AG04450 (cell line): Measurements from ENCODE around the gene PTH2. TPM values are rescaled to one million over a fixed set of nuclear protein-coding genes. Genes with fewer than 3 reads are reported as not detected.

Experiments used
- CTCF ChIA-PET: fragments of 300-600, 350-600 bp; formaldehyde crosslinking; extraction: SDS; loops from one replicate; lab custom pipeline; 2022; ENCODE audit warnings: antibody characterized with exemption, inconsistent platforms; lab: Charles Lee
- POLR2A ChIA-PET: fragments of 350-600 bp; formaldehyde crosslinking; extraction: SDS; loops from one replicate; lab custom pipeline; 2021; ENCODE audit warnings: antibody characterized with exemption, inconsistent platforms; lab: Yijun Ruan, JAX
- DNase-seq: peaks from one replicate; pipeline ENCODE4 v3.0.0-alpha.2; 2011; ENCODE audit warnings: low read depth, low spot score
- H3K27ac ChIP-seq: one replicate; pipeline ENCODE4 v1.5.1; 2012; ENCODE audit warnings: low read depth, low read length, control low read depth
- H3K27me3 ChIP-seq: one replicate; pipeline ENCODE4 v1.6.0; 2012; ENCODE audit warnings: low read length; ENCODE audit not compliant: control insufficient read depth, insufficient read depth
- H3K4me3 ChIP-seq: 2 replicates; pipeline ENCODE4 v1.5.1; 2011; ENCODE audit warnings: mild to moderate bottlenecking, low read depth, low read length, control low read depth
- H3K9me3 ChIP-seq: 2 replicates; pipeline ENCODE4 v1.5.1; 2012; ENCODE audit warnings: low read length; ENCODE audit not compliant: control insufficient read depth, insufficient read depth
- polyA plus RNA-seq: library from polyadenylated mRNA; depleted of rRNA; stranded (reverse); fragments of >200 nt; gene quantifications from 2 replicates; pipeline ENCODE4 v1.2.3, GENCODE V29; 2011
- TF ChIP-seq, protein P1 (sequence below): IDR thresholded peaks from 2 replicates; pipeline ENCODE4 v1.5.1; 2011; ENCODE audit warnings: low read depth, low read length, control low read depth, inconsistent platforms

Gene PTH2
- polyA plus RNA-seq, 1 experiment: not detected

GRCh38 chr19:49390929-49391359 is 32.3 kb downstream of the PTH2 start:
- H3K27ac ChIP-seq: no peak overlapping the region
- TF ChIP-seq, protein P1, sequence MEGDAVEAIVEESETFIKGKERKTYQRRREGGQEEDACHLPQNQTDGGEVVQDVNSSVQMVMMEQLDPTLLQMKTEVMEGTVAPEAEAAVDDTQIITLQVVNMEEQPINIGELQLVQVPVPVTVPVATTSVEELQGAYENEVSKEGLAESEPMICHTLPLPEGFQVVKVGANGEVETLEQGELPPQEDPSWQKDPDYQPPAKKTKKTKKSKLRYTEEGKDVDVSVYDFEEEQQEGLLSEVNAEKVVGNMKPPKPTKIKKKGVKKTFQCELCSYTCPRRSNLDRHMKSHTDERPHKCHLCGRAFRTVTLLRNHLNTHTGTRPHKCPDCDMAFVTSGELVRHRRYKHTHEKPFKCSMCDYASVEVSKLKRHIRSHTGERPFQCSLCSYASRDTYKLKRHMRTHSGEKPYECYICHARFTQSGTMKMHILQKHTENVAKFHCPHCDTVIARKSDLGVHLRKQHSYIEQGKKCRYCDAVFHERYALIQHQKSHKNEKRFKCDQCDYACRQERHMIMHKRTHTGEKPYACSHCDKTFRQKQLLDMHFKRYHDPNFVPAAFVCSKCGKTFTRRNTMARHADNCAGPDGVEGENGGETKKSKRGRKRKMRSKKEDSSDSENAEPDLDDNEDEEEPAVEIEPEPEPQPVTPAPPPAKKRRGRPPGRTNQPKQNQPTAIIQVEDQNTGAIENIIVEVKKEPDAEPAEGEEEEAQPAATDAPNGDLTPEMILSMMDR: no peak
- peaks cover 5% of the 10 kb centered on the region; the same call in 1 of the 2 replicates for H3K9me3 ChIP-seq
- DNase-seq: no peak
- ChIA-PET CTCF (interaction anchor here (0.6 to 1.4 kb wide), 5 partner anchors 9 to 158 kb away, joined by 3 to 15 read pairs (median 4); no protein-coding TSS in a partner anchor), POLR2A (no interaction called here)
- no peak overlapping the region for H3K4me3 ChIP-seq
- peaks cover 26% of the 10 kb centered on the region for H3K27me3 ChIP-seq

DNA sequence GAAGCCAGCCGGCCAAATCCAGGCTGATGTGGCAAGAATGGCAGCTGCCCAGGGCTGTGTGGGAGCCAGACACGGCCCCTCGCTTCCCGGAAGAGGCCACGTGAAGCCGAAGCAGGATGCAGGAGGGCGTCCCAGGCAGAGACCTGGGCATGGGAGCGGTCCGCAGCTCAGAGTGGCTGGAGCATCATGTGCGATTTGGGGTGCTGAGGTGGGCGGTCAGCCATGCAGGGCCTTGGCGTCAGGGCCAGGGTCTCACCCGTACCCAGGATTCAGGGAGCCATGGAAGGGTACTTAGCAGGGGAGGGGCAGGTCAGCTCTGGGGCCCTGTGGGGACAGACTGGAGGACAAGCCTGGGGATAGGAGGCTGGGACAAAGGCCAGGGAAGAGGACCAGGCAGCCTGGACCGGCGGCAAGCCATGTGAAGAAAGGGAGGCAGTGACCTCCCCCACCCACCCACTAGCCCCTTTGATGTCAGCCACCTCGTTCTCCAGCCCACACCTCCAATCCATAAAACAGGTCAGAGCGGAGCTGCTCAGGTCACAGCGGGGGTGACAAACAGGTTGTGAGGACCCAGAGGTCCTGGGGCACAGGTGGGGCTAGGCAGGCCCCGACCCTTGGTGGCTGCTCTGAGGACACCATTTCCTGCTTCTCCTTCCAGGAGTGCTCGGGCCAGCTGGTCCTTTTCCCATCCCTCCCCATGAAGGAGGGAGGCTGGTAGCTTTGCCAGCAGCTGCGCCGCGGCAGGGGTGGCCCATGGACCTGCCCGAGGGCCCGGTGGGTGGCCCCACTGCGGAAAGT is 32.9 kb downstream of the PTH2 start:
- no peak for DNase-seq
- Histone ChIP-seq H3K9me3 (peaks cover 5% of the 10 kb centered on the region; the same call in 1 of the 2 replicates), H3K27ac (no peak overlapping the region), H3K4me3 (no peak overlapping the region), H3K27me3 (peaks cover 22% of the 10 kb centered on the region)
- CTCF ChIA-PET: interaction anchor here (1.0 kb wide), 1 partner anchor 21 kb away, joined by 4 read pairs; no protein-coding TSS in a partner anchor
- POLR2A ChIA-PET: no interaction called here
- TF ChIP-seq, protein P1: no peak

DNA sequence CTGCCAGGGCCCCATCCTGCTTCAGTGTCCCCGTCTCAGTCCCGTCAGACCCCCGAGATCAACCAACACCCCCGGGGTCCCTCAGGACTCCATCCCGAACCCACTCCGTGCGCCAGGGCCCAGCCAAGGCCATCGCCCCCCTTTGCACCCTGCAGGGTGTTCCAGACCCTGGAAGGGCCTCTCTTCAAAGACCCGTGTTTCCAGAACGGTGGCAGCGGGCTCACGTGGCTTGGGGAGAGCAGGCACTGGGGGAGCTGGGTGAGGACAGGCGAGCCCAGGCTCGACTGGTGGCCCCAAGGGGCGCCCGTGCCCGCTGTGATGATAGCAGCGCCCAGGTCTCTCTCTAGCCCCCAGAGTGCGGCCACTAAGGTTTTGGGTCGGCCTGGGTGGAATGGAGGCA is 33.8 kb downstream of the PTH2 start:
- CTCF ChIA-PET: no interaction called here
- H3K4me3 ChIP-seq: no peak overlapping the region
- H3K27ac ChIP-seq: no peak overlapping the region
- peaks cover 5% of the 10 kb centered on the region; the same call in 1 of the 2 replicates for H3K9me3 ChIP-seq
- TF ChIP-seq, protein P1: no peak
- H3K27me3 ChIP-seq: peaks cover 15% of the 10 kb centered on the region
- no peak for DNase-seq
- POLR2A ChIA-PET: no interaction called here

DNA sequence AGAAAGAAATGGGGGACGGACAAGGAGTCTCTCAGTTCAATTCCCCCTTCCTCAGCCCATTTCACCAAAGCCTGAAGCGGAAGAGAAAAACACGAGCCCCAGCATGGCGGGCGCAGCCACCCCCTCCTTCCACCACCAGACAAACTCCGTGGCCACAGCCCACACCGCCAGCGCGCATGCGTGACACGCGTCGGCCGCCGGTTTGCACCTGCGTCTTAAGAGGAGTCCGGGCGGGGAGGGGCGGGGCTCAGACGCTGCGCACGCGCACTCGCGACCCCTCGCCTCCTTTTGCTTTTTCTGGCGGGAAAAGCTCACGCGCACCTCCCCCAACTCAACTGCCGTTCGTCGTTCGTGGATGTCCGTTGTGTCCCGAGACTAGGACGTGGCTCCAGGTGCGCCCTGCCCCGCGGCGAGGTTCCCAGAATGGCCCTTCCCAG is 35.3 kb downstream of the PTH2 start, which contains the start of gene KASH5:
TSS of gene KASH5 (plus strand) at position 314 of the 437 bp plus-strand sequence. CDS start 2,635 bp downstream, outside the sequence.
- Histone ChIP-seq H3K4me3 (no peak within 1 kb of the TSS), H3K27ac (no peak within 1 kb of the TSS), H3K9me3 (peaks cover 5% of the 10 kb centered on the region; the same call in 1 of the 2 replicates), H3K27me3 (peaks cover 6% of the 10 kb centered on the region)
- no peak for DNase-seq
- ChIA-PET POLR2A (interaction anchor here (0.7 kb wide), 1 partner anchor 87 kb away, joined by 5 read pairs; no protein-coding TSS in a partner anchor), CTCF (no interaction called here)
- TF ChIP-seq, protein P1: no peak

GRCh38 chr19:49383599-49383998 is 39.6 kb downstream of the PTH2 start:
- no peak for DNase-seq
- no peak overlapping the region for H3K4me3 ChIP-seq
- no peaks in the 10 kb centered on the region for H3K27me3 ChIP-seq
- ChIA-PET CTCF (interaction anchor here (0.7 kb wide), 1 partner anchor 203 kb away, joined by 3 read pairs; no protein-coding TSS in a partner anchor), POLR2A (no interaction called here)
- H3K9me3 ChIP-seq: peaks cover 5% of the 10 kb centered on the region
- TF ChIP-seq, protein P1: no peak
- no peak overlapping the region for H3K27ac ChIP-seq
